ENCODE data around the gene GAS1. TPM values are rescaled to one million over a fixed set of nuclear protein-coding genes. Genes with fewer than 3 reads are reported as not detected.

The GAS1 gene
- total and polyA plus RNA-seq, 10 of the 15 experiments (the other 5 are each of a cell fraction or from before 2014, with no cell fraction given): not detected

DNA sequence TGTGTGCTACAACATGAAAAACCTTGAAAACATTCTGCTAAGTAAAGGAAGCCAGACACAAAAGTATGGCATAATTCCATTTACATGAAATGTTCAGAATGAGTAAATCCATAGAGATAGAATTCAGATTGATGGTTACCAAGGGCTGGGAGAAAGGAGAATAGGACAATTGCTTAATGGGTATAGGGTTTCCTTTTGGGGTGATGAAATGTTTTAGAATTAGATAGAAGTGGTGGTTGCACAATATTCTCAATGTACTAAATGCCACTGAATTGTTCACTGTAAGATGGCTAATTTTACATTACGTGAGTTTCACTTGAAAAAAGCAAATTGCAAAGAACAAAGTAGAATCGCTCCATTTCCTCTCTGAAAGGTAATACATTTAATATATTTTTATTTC lies 43.0 kb upstream of the GAS1 start (continued):
- TF ChIP-seq RFX5 (IDR thresholded peaks at IDR 0.05; ENCODE audit: low read depth, low read length) (no peak), RBBP5 (conservative IDR thresholded peaks at IDR 0.05) (no peak)
- TF ChIP-seq, protein P1, sequence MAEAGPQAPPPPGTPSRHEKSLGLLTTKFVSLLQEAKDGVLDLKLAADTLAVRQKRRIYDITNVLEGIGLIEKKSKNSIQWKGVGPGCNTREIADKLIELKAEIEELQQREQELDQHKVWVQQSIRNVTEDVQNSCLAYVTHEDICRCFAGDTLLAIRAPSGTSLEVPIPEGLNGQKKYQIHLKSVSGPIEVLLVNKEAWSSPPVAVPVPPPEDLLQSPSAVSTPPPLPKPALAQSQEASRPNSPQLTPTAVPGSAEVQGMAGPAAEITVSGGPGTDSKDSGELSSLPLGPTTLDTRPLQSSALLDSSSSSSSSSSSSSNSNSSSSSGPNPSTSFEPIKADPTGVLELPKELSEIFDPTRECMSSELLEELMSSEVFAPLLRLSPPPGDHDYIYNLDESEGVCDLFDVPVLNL (IDR thresholded peaks at IDR 0.05; ENCODE audit: low read depth, low read length): no peak

DNA sequence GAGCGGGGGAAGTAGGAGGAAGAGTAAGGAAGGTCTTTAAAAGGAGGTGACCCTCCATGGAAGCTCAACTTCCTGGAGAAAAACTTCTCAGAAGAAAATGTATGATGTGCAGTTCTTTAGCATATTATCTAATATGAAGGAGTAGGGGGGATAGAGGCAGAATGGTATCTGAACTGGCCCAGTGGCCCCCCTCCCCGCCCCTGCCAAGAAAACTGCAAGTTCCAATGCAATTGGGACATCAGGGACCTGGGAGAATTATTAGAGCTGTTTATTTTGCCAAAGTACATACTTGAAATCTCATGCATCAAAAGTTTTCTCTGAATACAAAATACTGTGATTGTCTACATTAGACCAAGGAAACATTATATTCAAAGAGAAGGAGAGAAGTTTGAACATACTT lies 40.6 kb upstream of the GAS1 start:
- no peak for FAIRE-seq
- ChIA-PET SMC1A (ENCODE audit: uncharacterized antibody, unreplicated experiment) (no interaction called here), RAD21 (ENCODE audit: unreplicated experiment) (no interaction called here), POLR2A (no interaction called here), CTCF (no interaction called here)
- no peak for ATAC-seq
- Histone ChIP-seq H3K36me3 (ENCODE audit: control insufficient read depth in 2 of 2, insufficient read depth in 2 of 2, low read length in 1 of 2) (no peaks in the 10 kb centered on the region), H3K9ac (ENCODE audit: control insufficient read depth, insufficient read depth, low read length) (no peak overlapping the region), H4K20me1 (ENCODE audit: control insufficient read depth, insufficient read depth) (no peaks in the 10 kb centered on the region), H3K27me3 (replicated peaks in 1 of 2; ENCODE audit: control insufficient read depth in 2 of 2, insufficient read depth in 2 of 2, low read length in 1 of 2) (no peaks in the 10 kb centered on the region), H3K4me1 (ENCODE audit: control insufficient read depth, insufficient read depth, low read length) (no peaks in the 10 kb centered on the region), H3K4me3 (no peak overlapping the region), H3K9me3 (replicated peaks; ENCODE audit: control insufficient read depth, insufficient read depth, low read length) (no peaks in the 10 kb centered on the region), H3K79me2 (ENCODE audit: control insufficient read depth, insufficient read depth, low read length) (no peaks in the 10 kb centered on the region), H3K4me2 (ENCODE audit: control insufficient read depth, insufficient read depth) (no peak overlapping the region), H2AFZ (ENCODE audit: control insufficient read depth, low read depth, low read length) (no peak overlapping the region), H3K27ac (ENCODE audit: control insufficient read depth, insufficient read depth) (no peak overlapping the region)
- in situ Hi-C loops (cut with MboI): no loop called here
- no TSS peak for BruUV-seq (replicated peaks)
- WGBS (ENCODE audit: insufficient coverage, insufficient replicate concordance, low lambda C conversion rate, missing lambda C conversion rate): 10% methylated on average over 2 of the region's 2 CpGs
- TF ChIP-seq MXI1 (IDR thresholded peaks at IDR 0.05; ENCODE audit: low read depth, low read length) (no peak), RELA (IDR thresholded peaks at IDR 0.05; ENCODE audit: borderline replicate concordance, partially characterized antibody) (no peak), CHD4 (IDR thresholded peaks at IDR 0.05) (no peak), SREBF2 (IDR thresholded peaks at IDR 0.05; ENCODE audit: low read length) (no peak), ETV6 (conservative IDR thresholded peaks at IDR 0.05 in 1 of 2, IDR thresholded peaks at IDR 0.05 in 1 of 2; ENCODE audit: borderline replicate concordance in 1 of 2, low read depth in 1 of 2) (no peak)
- intact Hi-C loops (cut with micrococcal nuclease; ENCODE audit: unreplicated experiment): no loop called here
- DNase-seq (ENCODE audit: low read depth, low spot score): no peak
